ENCODE measurements around the gene NDUFV3.

DNA sequence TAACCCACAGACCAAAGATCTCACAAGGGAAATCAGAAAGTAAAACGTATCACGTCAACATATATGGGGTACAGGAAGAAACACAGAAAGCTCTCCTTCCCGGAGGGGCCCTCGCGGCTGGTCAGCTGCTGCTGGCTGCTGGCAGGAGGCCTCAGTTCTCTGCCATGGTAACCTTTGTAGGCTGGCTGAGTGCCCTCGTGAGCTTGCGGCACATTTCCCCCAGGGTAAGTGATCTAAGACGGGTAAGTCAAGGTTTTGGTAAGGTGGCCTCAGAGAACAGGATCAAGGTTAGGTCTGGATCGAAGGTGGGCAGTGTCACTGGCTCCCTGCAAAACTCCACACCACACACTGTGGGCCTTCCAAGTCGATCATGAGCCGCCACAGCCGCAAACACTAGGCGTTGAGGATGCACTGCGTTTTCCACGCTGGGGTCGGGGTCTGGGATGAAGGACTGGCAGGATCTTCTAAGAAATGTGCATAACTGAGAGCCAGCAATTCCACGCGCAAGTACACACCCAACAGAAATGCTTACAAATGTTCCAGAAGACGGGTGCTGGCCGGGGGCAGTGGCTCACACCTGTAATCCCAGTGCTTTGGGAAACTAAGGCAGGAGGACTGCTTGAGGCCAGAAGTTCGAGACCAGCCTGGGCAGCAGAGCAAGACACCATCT is 47.7 kb upstream of the NDUFV3 start:
- TF ChIP-seq CTCF (IDR thresholded peaks at IDR 0.05; ENCODE audit: extremely low read depth in 1 of 2, insufficient read depth in 1 of 2, low read depth in 1 of 2, low read length in 2 of 2) = no peak
- no peak for TF ChIP-seq MAX (IDR thresholded peaks at IDR 0.05; ENCODE audit: insufficient read depth, insufficient read length)
- TF ChIP-seq POLR2AphosphoS5 (IDR thresholded peaks at IDR 0.05; ENCODE audit: insufficient read depth, low read depth, low read length) = no peak
- TF ChIP-seq EZH2 (IDR thresholded peaks at IDR 0.05; ENCODE audit: borderline replicate concordance, low read depth, low read length, severe bottlenecking) = no peak
- TF ChIP-seq POLR2A (IDR thresholded peaks at IDR 0.05; ENCODE audit: low read depth, low read length) = no peak
- TF ChIP-seq MYC (IDR thresholded peaks at IDR 0.05; ENCODE audit: low read depth, low read length) = no peak
- TF ChIP-seq JUN (IDR thresholded peaks at IDR 0.05; ENCODE audit: borderline replicate concordance, insufficient read depth, insufficient read length, low read depth) = no peak
- TF ChIP-seq FOS (IDR thresholded peaks at IDR 0.05; ENCODE audit: borderline replicate concordance, insufficient read depth, low read length) = no peak
